IMR-90 (cell line): ENCODE results near the gene MRPL50.

ENCODE experiments used
- BHLHE40 ChIP-seq: fragments of 150-350 bp; IDR thresholded peaks from 2 replicates; pipeline ENCODE4 v1.6.1; 2016; ENCODE audit warnings: mild to moderate bottlenecking, low read depth, low read length
- CEBPB ChIP-seq: IDR thresholded peaks from 2 replicates; pipeline ENCODE4 v1.6.1; 2012; ENCODE audit warnings: low read depth, low read length, improper control_type of control experiment
- CHD1 ChIP-seq: IDR thresholded peaks from 2 replicates; pipeline ENCODE4 v1.6.1; 2012; ENCODE audit warnings: low read depth, low read length, improper control_type of control experiment
- MAFK ChIP-seq: IDR thresholded peaks from 2 replicates; pipeline ENCODE4 v1.6.1; 2012; ENCODE audit warnings: low read depth, low read length, improper control_type of control experiment
- MAZ ChIP-seq: IDR thresholded peaks from 2 replicates; pipeline ENCODE4 v1.6.1; 2012; ENCODE audit warnings: low read depth, mild to moderate bottlenecking, low read length, improper control_type of control experiment, moderate library complexity, borderline replicate concordance
- MXI1 ChIP-seq: IDR thresholded peaks from 2 replicates; pipeline ENCODE4 v1.6.1; 2012; ENCODE audit warnings: low read depth, mild to moderate bottlenecking, low read length, moderate library complexity, borderline replicate concordance
- NFE2L2 ChIP-seq: fragments of 150-350 bp; IDR thresholded peaks from 2 replicates; pipeline ENCODE4 v1.6.1; 2016; ENCODE audit warnings: low read depth, mild to moderate bottlenecking, low read length
- POLR2A ChIP-seq: IDR thresholded peaks from 2 replicates; pipeline ENCODE4 v1.6.1; 2012; ENCODE audit warnings: mild to moderate bottlenecking, low read depth, low read length
- RCOR1 ChIP-seq: IDR thresholded peaks from 2 replicates; pipeline ENCODE4 v1.6.1; 2012; ENCODE audit warnings: mild to moderate bottlenecking, low read length, improper control_type of control experiment; ENCODE audit not compliant: insufficient replicate concordance
- RFX5 ChIP-seq: IDR thresholded peaks from 2 replicates; pipeline ENCODE4 v1.8.0; 2012; ENCODE audit warnings: low read depth, mild to moderate bottlenecking, low read length, moderate library complexity
- SMC3 ChIP-seq: fragments of 150-350 bp; IDR thresholded peaks from 2 replicates; pipeline ENCODE4 v1.6.1; 2016; ENCODE audit warnings: low read depth, mild to moderate bottlenecking, antibody characterized with exemption, low read length, moderate library complexity
- TF ChIP-seq, protein P1 (sequence below): conservative IDR thresholded peaks from 2 replicates; pipeline ENCODE4 v1.5.1; 2012; ENCODE audit warnings: mild to moderate bottlenecking, low read depth, low read length, improper control_type of control experiment

DNA sequence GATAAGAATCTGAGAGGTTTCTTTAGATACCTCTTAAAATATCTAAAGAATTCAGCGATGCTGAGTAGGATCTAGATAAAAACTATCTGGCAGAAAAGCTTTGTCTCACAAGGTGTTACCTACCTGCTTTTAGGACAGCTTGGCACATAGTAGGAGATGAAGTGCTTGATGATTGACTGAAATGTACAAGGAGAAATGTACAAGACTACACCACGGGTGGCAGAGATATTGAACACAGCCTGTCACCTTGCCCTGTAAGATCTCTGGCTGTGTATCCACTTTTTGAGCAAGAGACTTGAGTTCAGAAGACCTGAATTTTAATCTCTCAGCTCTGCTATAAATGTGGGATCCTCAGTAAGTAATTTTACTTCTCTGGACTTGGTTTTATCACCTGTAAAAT lies 21.4 kb upstream of the MRPL50 start:
- TF ChIP-seq, protein P1, sequence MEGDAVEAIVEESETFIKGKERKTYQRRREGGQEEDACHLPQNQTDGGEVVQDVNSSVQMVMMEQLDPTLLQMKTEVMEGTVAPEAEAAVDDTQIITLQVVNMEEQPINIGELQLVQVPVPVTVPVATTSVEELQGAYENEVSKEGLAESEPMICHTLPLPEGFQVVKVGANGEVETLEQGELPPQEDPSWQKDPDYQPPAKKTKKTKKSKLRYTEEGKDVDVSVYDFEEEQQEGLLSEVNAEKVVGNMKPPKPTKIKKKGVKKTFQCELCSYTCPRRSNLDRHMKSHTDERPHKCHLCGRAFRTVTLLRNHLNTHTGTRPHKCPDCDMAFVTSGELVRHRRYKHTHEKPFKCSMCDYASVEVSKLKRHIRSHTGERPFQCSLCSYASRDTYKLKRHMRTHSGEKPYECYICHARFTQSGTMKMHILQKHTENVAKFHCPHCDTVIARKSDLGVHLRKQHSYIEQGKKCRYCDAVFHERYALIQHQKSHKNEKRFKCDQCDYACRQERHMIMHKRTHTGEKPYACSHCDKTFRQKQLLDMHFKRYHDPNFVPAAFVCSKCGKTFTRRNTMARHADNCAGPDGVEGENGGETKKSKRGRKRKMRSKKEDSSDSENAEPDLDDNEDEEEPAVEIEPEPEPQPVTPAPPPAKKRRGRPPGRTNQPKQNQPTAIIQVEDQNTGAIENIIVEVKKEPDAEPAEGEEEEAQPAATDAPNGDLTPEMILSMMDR: no peak
- TF ChIP-seq POLR2A: no peak
- no peak for TF ChIP-seq NFE2L2
- TF ChIP-seq SMC3: no peak
- TF ChIP-seq MAFK: no peak
- TF ChIP-seq BHLHE40: no peak
- TF ChIP-seq CEBPB: no peak
- TF ChIP-seq MXI1: no peak
- TF ChIP-seq CHD1: no peak
- no peak for TF ChIP-seq RCOR1
- no peak for TF ChIP-seq RFX5
- no peak for TF ChIP-seq MAZ
